ENCODE measurements around the gene IDH1.
"Not testable (repeated sequence)": the region's sequence is repeated elsewhere in the genome, so short reads cannot be mapped to it uniquely, and the experiment has no call there.

The IDH1 gene

DNA sequence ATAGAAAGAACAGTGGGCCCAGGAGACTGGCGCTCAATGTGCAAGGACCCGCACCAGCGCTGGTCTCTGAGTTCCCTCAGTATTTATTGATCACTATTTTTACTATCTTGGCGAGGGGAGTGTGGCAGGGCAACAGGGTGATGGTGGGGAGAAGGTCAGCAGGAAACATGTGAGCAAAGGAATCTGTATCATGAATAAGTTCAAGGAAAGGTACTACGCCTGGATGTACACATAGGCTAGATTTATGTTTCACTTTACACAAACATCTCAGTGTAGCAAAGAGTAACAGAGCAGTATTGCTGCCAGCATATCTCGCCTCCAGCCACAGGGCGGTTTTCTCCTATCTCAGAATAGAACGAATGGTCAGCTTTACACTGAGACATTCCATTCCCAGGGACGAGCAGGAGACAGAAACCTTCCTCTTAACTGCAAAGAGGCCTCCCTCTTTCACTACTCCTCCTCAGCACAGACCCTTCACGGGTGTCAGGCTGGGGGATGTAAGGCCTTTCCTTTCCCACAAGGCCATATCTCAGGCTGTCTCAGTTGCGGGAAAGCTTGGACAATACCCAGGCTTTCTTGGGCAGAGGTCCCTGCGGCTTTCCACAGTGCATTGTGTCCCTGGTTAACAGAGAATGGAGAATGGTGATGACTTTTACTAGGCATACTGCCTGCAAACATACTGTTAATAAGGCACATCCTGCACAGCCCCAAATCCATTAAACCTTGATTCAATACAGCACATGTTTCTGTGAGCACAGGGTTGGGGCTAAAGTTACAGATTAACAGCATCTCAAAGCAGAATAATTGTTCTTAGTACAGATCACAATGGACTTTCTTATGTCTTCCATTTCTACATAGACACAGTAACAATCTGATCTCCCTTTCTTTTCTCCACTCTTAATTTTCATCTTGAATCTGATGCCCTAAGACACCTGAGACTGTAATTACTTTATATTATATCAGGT, 2.3 kb upstream of the IDH1 start:
- DNase-seq, ATAC-seq: not testable (repeated sequence)

DNA sequence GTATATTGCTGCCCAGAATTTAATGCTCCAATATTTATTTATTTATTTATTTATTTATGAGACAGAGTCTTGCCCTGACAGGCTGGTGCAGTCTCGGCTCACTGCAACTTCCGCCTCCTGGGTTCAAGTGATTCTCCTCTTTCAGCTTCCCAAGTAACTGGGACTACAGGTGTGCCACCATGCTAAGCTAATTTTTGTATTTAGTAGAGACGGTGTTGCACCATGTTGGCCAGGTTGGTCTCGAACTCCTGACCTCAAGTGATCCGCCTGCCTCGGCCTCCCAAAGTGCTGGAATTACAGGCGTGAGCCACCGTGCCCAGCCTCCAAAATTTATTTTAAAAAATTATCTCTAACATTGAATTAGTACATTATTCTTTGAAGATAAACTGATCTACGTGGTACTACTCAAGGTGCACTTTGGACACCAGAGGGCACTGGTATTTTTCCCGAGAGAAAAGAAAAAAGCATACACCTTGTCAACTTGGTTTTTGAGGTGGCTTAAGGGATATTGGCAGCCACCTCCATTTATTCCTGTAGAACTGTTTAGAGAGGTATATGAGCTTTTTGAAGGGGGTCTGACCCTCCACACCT, 1.4 kb upstream of the IDH1 start:
- no peak for ATAC-seq

DNA sequence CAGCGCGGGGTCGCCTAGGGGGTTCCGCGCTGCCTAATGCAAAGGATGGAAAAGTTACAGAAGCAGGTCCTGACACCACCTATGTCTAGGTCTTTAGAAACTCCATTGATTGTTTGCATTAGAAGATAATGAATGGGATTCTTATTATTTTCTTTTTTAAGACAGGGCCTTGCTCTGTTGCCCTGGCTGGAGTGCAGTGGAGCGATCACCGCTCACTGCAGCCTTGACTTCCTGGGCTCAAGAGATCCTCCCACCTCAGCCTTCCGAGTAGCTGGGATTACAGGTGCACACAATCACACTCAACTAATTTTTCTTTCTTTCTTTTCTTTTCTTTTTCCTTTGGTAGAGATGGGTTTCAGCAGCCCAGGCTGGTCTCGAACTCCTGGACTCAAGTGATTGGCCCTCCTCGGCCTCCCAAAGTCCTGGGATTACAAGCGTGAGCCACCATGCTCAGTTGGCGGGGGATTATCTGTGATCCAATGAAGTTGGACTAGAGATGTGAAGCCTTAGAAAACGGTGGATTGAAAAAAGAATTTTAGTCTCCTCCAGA, 761 bp upstream of the IDH1 start:
- ATAC-seq (no peak), DNase-seq (peak; percentile 6)

More for the DNA sequence above, 1.4 kb upstream of the IDH1 start:
- no peak for DNase-seq

DNA sequence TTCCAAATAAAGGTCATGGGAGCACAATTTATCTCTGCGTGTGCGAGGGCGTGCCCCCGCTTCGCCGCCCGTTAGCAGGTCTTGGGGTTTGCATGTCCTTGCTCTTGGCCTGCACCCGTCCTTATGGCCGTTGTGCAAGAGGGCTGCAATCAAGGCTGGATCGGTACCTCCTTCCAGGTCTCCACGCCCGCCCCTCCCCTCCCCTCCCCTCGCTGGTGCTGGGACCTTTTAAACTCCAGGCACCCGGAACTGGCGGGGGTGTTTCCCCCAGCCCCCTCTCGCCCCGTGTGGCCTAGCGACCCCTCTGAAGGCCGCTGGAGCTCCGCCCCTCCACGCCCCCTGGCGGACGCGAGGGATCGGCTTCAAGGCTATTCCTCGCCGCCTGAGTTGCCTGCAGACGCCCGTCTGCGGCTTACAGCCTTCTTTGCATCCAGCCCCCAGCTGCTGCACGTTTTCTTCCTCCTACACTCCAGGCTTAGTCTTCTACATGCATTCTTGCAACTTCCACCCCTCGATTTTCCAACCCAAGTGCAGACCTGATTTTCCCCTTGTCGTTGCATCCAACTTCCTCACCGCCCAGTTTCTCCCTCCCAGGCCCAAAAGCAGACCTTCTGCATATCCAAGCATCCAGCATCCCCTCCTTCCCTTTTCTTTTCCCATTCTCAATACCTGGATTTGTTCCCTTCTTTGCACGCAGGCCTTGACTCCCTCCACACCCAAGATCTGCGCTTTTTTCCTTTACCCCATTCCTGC, 577 bp downstream of the IDH1 start:
- ATAC-seq, result peak; percentile 77
- DNase-seq, result peak; percentile 89

DNA sequence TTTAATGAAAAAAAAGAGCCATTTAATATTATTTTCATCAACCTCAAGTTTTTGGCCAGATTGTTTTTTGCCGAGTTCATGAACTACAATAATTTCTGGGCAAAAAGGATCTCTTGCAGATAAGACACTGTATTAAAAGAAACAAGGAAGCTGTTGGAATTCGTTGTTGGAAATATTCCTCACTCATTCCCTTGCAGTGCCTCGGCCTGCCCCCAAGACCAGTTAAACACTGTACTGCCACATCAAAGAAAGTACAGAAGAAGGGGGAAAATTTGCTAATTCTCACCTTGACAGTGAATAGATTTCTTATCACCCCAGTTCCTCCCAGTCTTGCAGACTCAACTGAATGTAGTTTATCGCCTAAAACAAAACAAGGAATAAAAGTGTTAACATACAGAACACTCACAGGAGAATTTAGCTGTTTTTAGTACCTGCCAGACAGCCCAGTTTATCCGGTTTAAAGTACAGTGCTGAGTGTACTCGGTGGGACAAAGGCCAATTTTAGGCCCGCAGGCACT, 1.2 kb downstream of the IDH1 start:
- ATAC-seq (no peak), DNase-seq (no peak)

DNA sequence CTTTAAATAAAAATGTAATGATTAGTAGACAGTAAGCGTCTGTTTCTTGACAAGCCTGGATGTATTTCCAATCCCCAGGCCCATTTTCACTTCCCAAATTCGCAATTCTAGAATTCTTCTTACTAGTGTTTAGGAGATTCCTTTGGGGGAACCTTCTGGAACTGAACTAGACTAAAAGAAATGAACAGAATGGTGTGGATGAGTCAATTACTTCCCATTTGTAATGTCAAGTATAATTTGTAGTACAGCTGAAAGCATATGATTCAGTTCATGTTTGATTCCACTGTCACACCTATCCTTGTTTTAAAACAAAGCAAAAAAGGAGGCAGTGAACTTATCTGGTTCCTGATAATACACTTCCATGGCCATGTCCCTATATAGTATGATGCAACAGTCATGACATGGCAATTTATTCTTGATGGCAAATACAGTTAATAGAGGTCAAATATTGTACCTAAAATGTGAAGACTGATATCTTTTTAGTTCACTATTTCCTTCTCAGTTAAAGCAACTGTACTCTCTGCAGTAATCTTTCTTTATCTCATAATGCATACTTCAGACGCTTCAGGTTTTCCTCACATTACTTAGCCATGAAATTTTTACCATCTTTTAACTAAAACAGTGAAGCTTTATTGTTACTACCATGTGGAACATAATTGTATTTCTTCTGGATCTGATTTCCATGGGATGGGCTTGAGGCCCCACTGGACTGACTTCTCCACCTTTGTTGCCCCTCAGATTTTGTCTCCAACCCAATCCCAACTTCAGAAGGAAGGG, 2.0 kb downstream of the IDH1 start:
- no peak for ATAC-seq
- DNase-seq, result no peak

DNA sequence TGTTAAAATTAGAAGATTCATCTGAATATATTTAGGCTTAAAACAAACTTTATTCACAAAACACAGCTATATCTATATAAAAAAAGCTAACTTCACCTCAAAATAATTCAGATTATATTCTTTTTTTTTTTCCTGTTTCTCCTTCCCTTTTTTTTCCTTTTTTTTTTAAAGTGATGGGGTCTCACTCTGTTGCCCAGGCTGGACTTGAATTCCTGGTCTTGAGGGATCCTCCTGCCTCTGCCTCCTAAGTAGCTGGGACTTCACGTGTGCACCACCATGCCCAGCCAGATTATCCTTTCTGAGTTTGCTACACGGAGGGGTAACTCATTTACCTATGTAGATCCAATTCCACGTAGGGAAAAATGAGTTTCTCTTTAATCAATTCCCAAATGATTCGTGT, 3.8 kb downstream of the IDH1 start:
- DNase-seq (no peak), ATAC-seq (no peak)

DNA sequence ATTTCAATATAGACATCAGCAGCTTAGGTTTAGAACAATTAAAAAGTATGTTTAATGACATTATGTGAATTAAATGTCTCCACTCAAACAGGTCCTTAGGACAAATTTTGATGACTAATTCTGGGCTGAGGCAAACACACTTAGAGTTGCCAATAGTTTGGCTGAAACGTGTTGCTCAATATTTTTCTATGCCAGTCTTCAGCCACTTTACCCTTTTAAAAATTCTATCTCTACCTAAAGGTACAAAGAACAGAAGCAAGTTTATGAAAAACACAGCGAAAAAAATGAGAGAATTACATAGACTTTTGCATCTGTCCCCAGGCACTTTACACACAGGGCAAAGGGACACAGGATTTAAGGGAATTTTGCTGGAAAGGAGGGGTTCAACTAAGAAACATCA, 4.5 kb downstream of the IDH1 start:
- no peak for DNase-seq
- ATAC-seq, result no peak

DNA sequence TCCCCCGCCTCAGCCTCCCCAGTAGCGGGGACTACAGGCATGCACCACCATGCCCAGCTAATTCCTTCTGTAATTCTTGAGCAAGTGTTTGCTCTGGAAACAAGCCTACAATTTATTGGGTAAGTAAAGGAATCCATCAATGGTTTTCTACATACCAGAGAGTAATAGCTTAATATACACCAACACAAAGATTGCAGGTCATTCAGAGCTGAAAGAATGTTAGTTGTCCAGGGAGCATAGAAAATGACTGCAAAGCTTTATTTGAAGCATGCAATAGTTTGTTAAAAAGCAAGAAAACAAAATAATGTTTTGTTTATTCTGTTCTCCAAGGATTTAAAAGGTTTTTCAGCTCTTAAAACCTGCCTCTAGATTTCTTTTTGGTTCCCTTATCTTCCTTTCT, 5.6 kb downstream of the IDH1 start:
- ATAC-seq (no peak), DNase-seq (no peak)

DNA sequence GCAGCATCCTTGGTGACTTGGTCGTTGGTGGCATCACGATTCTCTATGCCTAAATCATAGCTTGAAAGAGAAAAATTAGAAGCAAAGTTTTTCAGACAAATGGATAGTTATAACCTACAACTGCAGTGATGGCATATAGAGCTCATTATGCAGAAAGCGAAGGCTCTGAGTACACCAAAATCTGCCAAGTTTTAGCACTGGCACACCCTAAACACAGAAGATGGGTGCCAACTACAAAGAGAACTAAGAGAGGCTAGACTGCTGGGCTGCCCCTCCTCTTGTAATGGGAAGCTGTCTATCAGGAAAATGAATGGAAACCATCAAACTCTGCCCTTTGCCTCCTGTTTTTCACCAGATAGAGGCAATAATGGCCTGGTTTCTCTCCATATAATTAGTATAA, 6.3 kb downstream of the IDH1 start:
- ATAC-seq (no peak), DNase-seq (no peak)

DNA sequence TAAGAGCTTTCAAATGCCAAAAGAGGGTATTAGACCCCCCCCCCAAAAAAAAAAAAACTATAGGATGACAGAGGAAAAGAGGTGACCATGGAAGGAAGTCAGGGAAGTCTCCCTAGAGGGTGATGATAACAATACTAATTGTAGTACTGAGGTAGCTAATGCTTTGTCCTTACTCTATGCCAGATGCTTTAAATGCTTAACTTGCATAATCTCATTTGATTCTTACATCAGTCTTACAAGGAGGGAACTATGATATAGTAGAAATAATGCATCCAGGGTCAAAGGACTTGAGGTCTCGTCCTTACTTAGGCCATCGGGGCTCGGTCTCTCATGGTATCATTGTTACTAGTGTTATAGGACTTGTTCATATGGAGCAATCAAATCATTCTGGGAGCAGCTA, 9.1 kb downstream of the IDH1 start:
- ATAC-seq, result no peak

DNA sequence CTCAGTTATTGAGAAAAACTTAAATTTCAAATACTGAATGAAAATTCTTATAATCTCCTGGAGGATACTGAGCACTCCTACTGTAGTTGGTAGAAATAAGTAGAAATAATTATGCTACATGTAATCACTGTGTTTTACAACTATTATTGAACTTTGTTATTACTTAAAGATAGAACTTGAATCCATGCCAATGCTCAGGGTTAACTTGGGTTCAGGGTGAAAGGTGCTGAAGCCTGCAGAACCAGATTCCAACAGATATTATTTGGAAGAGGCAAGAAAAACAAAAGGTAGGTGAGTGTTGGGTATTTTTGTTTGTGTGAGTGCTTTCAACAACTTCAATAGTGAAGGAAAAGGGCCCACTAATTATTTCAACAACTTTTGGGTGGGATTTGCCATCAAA, 10.4 kb downstream of the IDH1 start:
- ATAC-seq, result no peak
- DNase-seq, result no peak

More for the DNA sequence above, 9.1 kb downstream of the IDH1 start:
- DNase-seq, result no peak

DNA sequence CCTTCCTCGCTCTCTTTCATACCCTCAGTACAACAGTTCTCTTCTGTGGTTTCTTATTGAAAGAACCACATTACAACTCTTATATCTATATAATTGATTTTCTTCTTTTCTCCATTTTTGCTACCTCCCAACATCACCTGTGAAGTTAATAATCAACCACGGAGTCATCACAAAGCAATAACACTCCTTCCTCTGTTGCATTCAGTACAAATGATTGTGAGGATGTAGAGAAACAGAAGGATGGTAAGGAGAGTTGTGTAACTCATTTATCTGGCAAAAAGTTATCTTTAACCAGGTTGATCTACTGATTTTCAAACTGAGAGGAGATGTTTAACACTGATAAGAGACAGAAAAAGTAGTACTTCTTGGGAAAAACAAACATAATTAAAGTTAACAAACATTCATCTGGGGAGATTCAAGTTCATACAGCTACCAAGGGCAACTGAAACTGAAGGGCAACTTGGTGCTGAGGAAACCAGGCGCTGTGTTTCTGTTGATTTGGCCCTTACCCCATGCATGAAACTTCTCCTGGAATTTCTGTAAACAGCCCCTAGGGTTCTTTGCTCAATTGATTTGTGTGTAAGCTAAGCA, 14.2 kb downstream of the IDH1 start:
- ATAC-seq (no peak), DNase-seq (no peak)

DNA sequence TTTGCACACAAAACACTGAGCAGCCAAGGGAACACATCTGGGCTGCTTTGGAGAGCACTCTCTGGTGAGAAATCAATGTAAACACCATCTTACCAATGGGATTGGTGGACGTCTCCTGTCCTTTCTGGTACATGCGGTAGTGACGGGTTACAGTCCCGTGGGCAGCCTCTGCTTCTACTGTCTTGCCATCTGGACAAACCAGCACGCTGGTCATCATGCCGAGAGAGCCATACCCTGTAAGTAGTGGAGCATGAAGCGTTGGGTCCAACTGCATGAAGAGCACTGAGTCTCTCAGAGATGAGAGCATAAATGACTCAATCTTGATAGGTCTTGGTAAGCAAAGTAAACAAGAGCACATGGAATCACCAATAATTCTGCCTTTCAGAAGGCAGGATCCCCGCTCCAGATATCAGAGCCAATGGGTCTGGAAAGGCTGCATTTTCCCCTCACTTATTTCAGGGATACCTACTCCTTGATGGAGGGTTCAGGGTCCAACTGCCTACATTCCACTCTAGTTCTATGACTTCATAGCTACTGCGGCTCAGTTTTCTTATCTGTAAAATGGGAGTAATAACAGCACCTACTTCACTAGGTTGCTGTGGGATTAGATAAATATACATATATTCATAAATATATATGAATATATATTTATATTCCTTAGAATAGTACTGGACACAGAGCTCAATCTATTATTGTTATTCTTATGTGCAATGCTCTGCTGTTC, 14.9 kb downstream of the IDH1 start:
- ATAC-seq (no peak), DNase-seq (no peak)

DNA sequence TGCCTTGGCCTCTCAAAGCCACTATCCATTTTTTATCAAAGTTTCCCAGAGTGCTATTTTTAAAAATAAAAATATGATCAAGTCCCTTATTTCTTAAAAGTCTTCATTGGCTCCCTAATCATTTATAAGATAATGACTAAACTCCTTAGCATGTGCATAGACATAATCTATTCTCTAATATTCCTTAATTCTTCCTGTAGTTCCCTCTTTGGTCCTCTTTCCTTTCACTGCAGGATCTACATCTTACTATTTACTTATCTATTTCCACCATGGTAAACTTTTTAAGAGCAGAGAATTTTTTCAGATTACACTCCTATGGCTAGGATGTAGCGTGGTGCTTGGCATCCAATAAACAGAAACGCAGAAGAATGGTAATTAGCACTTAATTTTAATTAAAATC, 19.0 kb downstream of the IDH1 start:
- no peak for ATAC-seq
- DNase-seq, result no peak

DNA sequence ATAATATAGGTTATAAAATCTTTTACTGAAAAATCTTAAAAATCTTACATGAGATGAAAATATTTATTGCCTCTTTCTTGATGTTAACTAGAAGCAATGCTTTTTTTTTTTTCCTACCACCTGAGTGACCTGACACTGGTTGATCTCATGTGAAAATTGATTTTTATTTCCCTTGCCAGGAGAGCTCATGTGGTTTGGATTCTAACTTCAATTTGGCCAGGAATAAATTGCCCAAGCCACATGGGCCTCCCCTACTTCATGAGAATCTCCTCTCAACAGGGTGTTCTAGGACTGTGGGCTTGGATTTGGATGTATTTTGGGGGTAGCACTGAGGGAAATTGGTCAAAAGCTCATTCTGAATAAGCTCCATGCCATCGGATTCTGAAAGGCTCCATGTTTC, 20.1 kb downstream of the IDH1 start:
- DNase-seq, result no peak
- no peak for ATAC-seq

DNA sequence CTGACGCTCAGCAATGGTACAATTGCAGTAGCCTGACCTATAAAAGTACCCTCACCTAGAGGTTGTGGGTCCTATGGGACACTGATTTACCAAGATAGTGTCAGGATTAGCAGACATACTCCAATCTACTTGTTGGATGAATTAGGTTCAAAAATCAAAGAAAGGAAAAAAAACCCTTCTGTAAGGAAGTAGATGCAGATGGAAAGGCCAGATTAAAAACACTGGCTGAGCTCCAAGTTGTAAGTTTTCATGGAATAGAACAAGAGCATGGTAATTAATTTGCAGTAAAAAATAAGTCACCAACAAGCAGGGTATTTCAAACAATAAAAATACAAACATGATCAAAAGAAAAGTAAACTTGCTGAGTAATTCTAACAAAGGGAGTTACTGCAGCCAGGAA, 26.4 kb downstream of the IDH1 start:
- no peak for DNase-seq
- no peak for ATAC-seq

DNA sequence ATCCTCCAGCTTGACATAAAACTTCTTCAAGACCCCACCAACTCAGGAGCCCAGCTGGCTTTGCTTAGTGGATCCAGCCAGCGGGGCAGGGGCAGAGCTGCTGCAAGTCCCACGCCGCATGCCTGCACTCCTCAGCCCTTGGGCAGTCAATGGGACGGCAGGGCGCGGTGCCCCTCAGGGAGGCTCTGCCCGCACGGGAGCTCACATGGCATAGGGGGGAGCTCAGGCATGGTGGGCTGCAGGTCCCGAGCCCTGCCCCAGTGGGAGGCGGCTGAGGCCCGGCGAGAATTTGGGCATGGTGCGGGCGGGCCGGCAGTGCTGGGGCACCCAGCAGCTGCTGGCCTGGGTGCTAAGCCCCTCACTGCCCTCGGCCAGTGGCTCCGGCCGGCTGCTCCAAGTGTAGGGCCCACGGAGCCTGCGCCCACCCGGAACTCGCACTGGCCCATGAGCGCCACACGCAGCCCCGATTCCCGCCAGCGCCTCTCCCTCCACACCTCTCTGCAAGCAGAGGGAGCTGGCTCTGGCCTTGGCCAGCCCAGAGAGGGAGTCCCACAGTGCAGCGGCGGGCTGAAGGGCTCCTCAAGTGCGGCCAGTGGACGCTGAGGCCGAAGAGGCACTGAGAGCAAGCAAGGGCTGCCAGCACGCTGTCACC, 27.2 kb downstream of the IDH1 start:
- no peak for ATAC-seq
- no peak for DNase-seq

DNA sequence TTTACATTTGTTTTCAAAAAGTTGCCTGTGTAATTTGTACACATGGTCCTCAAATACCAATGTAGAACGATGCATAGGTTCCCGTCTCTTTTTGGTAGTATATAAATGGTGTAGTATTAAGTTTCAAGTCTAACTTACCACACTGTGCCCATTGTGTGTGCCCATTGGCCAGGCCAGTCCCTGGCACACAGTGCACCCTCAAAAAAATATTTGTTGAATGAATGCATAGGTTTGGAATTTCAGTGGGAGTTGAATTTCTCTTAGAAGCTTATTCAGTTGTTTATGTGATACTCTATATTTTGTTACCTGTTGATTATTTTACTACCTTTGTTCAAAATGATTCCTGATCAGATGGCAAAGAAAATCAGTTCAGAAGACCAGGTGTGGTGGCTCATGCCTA, 30.1 kb downstream of the IDH1 start:
- ATAC-seq (no peak), DNase-seq (no peak)

DNA sequence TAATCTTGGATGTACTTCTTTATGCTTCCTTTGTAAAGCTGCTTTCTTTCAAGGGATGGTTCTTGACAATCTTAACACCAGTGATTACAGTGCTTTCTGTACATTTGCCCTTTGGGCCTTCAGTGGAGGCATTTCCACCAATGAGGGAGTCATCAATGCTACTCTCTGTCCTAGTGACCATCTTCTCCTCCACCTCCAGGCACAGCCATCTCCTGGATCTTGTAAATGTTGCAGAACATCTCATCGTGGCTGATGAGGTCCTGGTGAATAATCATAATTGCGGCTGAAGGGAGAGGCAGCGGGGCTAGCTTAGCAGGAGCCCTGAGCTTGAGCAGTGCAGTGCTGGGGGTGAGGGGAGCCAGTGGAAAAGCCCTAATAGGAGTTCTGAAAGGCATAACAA, 32.5 kb downstream of the IDH1 start:
- DNase-seq (no peak), ATAC-seq (peak; percentile 32)

Data from stimulated activated naive CD8-positive, alpha-beta T cell treated with anti-CD3 and anti-CD28 coated beads, Interleukin-15, Interleukin-2, amounts not matched to agents 100 U/mL and 50 U/mL, for 24 hours (primary cell).